B cell (primary cell): ENCODE measurements around the gene MFSD12. TPM values are rescaled to one million over a fixed set of nuclear protein-coding genes. Genes with fewer than 3 reads are reported as not detected.

Experiments used
- ATAC-seq: fragments of 200-7000 bp; cut with Tn5 transposase; one replicate; pipeline ENCODE4 v1.10.0; 2021; ENCODE audit warnings: low read depth, mild to moderate bottlenecking, moderate number of reproducible peaks, moderate library complexity
- CTCF ChIA-PET: fragments of 350-600 bp; sonication (Branson Sonifier 250); formaldehyde crosslinking; loops from one replicate; lab custom pipeline; 2021; ENCODE audit warnings: antibody characterized with exemption, inconsistent platforms; lab: Charles Lee
- POLR2A ChIA-PET: fragments of 350-600 bp; sonication (Branson Sonifier 250); formaldehyde crosslinking; loops from one replicate; lab custom pipeline; 2021; ENCODE audit warnings: antibody characterized with exemption; lab: Charles Lee
- DNase-seq: peaks from one replicate; pipeline ENCODE4 v3.0.0; 2013
- H2AFZ ChIP-seq: 2 replicates; pipeline ENCODE4 v1.6.1; 2012; ENCODE audit warnings: mild to moderate bottlenecking, low read depth, low read length; ENCODE audit not compliant: insufficient read depth, poor library complexity, severe bottlenecking
- H3K27ac ChIP-seq, 2 donors: 1 replicate in 1 of 2; 2 replicates in 1 of 2; pipeline ENCODE4 v1.5.1; 2012 to 2013; ENCODE audit warnings: low read length in 2 of 2, mild to moderate bottlenecking in 2 of 2, moderate library complexity in 1 of 2
- H3K27me3 ChIP-seq, 4 experiments: fragments of 200-600 bp in 1 of 4; sonication (generic) in 1 of 4; replicated peaks in 1 of 4; 1 replicate in 2 of 4; 2 replicates in 2 of 4; pipeline versions ENCODE4 v1.6.1 to v1.7.0; 2013 to 2016; ENCODE audit warnings: low read length in 3 of 4, mild to moderate bottlenecking in 2 of 4, mixed read lengths in 1 of 4, moderate library complexity in 1 of 4; ENCODE audit not compliant: insufficient read depth in 4 of 4, control insufficient read depth in 3 of 4; ENCODE audit errors: control extremely low read depth in 1 of 4
- H3K36me3 ChIP-seq, 2 experiments: replicated peaks in 1 of 2; 1 replicate in 1 of 2; 2 replicates in 1 of 2; pipeline versions ENCODE4 v1.6.1 to v1.7.1; 2013; ENCODE audit warnings: low read length in 1 of 2; ENCODE audit not compliant: insufficient read depth in 2 of 2, control insufficient read depth in 1 of 2; ENCODE audit errors: control extremely low read depth in 1 of 2, extremely low read depth in 1 of 2
- H3K4me1 ChIP-seq, 2 donors: fragments of 200-600 bp in 1 of 2; sonication (generic) in 1 of 2; 1 replicate in 1 of 2; 2 replicates in 1 of 2; pipeline versions ENCODE4 v1.5.1 to v1.6.1; 2013 to 2017; ENCODE audit warnings: low read length in 2 of 2; ENCODE audit not compliant: control insufficient read depth in 2 of 2, insufficient read depth in 2 of 2
- H3K4me2 ChIP-seq: replicated peaks from 2 replicates; pipeline ENCODE3; 2012; ENCODE audit warnings: mild to moderate bottlenecking, low read depth, low read length; ENCODE audit not compliant: poor library complexity, severe bottlenecking
- H3K4me3 ChIP-seq, 5 experiments: fragments of 200-600 bp in 1 of 5; sonication (generic) in 1 of 5; 1 replicate in 3 of 5; 2 replicates in 2 of 5; pipeline versions ENCODE4 v1.5.1 to v1.7.0; 2011 to 2016; ENCODE audit warnings: low read length in 4 of 5, mild to moderate bottlenecking in 4 of 5, low read depth in 2 of 5, control low read depth in 1 of 5, moderate library complexity in 1 of 5; ENCODE audit not compliant: insufficient read depth in 1 of 5; ENCODE audit errors: control extremely low read depth in 1 of 5, extremely low read depth in 1 of 5
- H3K79me2 ChIP-seq: fragments of 200-600 bp; sonication (generic); one replicate; pipeline ENCODE4 v1.6.0; 2016; ENCODE audit warnings: low read length; ENCODE audit not compliant: control insufficient read depth, insufficient read depth
- H3K9ac ChIP-seq: fragments of 200-600 bp; sonication (generic); 2 replicates; pipeline ENCODE4 v1.6.1; 2017; ENCODE audit warnings: mild to moderate bottlenecking, low read length, moderate library complexity
- H3K9me3 ChIP-seq, 3 donors: one replicate each; pipeline versions ENCODE4 v1.6.1 to v1.7.1; 2013; ENCODE audit warnings: low read length in 2 of 3; ENCODE audit not compliant: control insufficient read depth in 2 of 3, insufficient read depth in 1 of 3; ENCODE audit errors: control extremely low read depth in 1 of 3
- H4K20me1 ChIP-seq: 2 replicates; pipeline ENCODE4 v1.6.0; 2012; ENCODE audit warnings: mild to moderate bottlenecking, low read length; ENCODE audit not compliant: insufficient read depth, control insufficient read depth, poor library complexity, severe bottlenecking
- H3K27ac Mint-ChIP-seq: one replicate; pipeline ENCODE4 v1.8.0; 2021; ENCODE audit warnings: mixed read lengths
- H3K27me3 Mint-ChIP-seq: one replicate; pipeline ENCODE4 v1.8.0; 2021; ENCODE audit warnings: mixed read lengths
- H3K4me1 Mint-ChIP-seq: one replicate; pipeline ENCODE4 v1.8.0; 2021; ENCODE audit warnings: mixed read lengths
- H3K4me3 Mint-ChIP-seq: one replicate; pipeline ENCODE4 v1.8.0; 2021; ENCODE audit warnings: mixed read lengths
- H3K9me3 Mint-ChIP-seq: one replicate; pipeline ENCODE4 v1.8.0; 2022; ENCODE audit warnings: mixed read lengths; ENCODE audit not compliant: insufficient read depth
- EZH2 ChIP-seq: IDR thresholded peaks from 2 replicates; pipeline ENCODE4 v1.6.1; 2012; ENCODE audit warnings: borderline replicate concordance, low read depth, mild to moderate bottlenecking, moderate library complexity, low read length; ENCODE audit not compliant: insufficient read depth, poor library complexity, severe bottlenecking
- WGBS: methylation state at CpG from one replicate; pipeline ENCODE4 v1.1.5; 2013; ENCODE audit warnings: missing lambda C conversion rate; ENCODE audit not compliant: insufficient coverage; 5-methylcytosine and 5-hydroxymethylcytosine counted together
- intact Hi-C: fragments of 100-400 bp; cut with micrococcal nuclease; formaldehyde crosslinking; loops from one replicate; pipeline ENCODE4 v1.10.0; 2022
- polyA plus RNA-seq: library from polyadenylated mRNA; depleted of rRNA; stranded (reverse); fragments of >200 nt; gene quantifications from 2 replicates; pipeline ENCODE4 v1.2.3, GENCODE V29; 2012
- total RNA-seq, 2 donors: library from RNA; stranded (reverse); fragments of 120-200 nt in 1 of 2; gene quantifications; 1 replicate in 1 of 2; 2 replicates in 1 of 2; pipeline versions ENCODE4 v1.2.3 to v1.2.4, GENCODE V29; 2013 to 2022
- TF ChIP-seq, protein P1 (sequence below): fragments of 200-600 bp; IDR thresholded peaks from one replicate; pipeline ENCODE4 v1.8.0; 2022; ENCODE audit warnings: antibody characterized with exemption, mild to moderate bottlenecking

The MFSD12 gene
- total and polyA plus RNA-seq, 2 donors (not counting 1 experiment from before 2014, with no cell fraction given) = 100 to 154 TPM

DNA sequence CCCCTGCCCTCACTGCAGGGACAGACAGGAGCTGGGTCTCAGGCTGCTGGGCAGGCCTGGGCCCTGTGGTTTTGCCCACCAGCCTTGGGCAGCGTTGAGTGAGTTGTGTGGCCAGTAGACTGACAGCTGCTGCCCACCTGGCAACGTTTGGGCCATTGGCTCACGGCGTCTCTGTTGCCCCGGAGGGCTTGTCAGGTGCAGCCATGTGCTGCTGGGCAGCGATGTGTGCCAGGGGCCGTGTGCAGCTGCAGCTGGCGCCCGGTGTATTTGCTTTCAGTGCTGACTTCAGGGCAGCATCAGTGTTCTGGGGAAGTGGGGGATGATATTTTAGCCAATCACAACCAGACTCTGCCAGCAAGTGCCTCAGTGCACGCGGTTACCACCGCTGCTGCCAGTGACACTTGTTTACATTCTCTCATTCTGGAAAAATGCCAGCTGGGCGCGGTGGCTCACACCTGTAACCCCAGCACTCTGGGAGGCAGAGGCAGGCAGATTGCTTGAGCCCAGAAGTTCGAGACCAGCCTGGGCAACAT is 40.6 kb downstream of the MFSD12 start:
- ATAC-seq (peak; percentile 85), DNase-seq (peak; percentile 78)
- peaks cover 98% of the 10 kb centered on the region for H3K79me2 ChIP-seq
- intact Hi-C loops = loop anchor here (5.0 kb wide), 1 partner anchor 36 kb away; no protein-coding TSS in a partner anchor
- Mint-ChIP-seq H3K27me3 (no peaks in the 10 kb centered on the region), H3K9me3 (no peaks in the 10 kb centered on the region), H3K4me3 (peak overlapping the region; percentile 2), H3K27ac (peak overlapping the region; percentile 83), H3K4me1 (peaks cover 50% of the 10 kb centered on the region)
- peak overlapping the region; percentile 58 to 72 for H3K27ac ChIP-seq
- POLR2A ChIA-PET = interaction anchor here (0.9 kb wide), 1 partner anchor 13 kb away, joined by 3 read pairs; no protein-coding TSS in a partner anchor
- no peak overlapping the region for H3K4me3 ChIP-seq
- no peak for TF ChIP-seq EZH2
- 10% methylated on average over 14 of the region's 15 CpGs for WGBS
- peaks cover 97% of the 10 kb centered on the region for H4K20me1 ChIP-seq
- CTCF ChIA-PET = interaction anchor here (1.2 to 1.6 kb wide), 2 partner anchors 28 to 31 kb away, joined by 3 read pairs; no protein-coding TSS in a partner anchor
- H2AFZ ChIP-seq = no peak overlapping the region
- peaks cover 0 to 5% (median 0%) of the 10 kb centered on the region in 3 donors for H3K9me3 ChIP-seq
- H3K4me1 ChIP-seq = peaks cover 10 to 31% of the 10 kb centered on the region in 2 donors
- H3K4me2 ChIP-seq = peak overlapping the region; percentile 61
- no peaks in the 10 kb centered on the region for H3K27me3 ChIP-seq
- no peak overlapping the region for H3K9ac ChIP-seq
- H3K36me3 ChIP-seq = peaks cover 0 to 31% of the 10 kb centered on the region in 2 experiments

DNA sequence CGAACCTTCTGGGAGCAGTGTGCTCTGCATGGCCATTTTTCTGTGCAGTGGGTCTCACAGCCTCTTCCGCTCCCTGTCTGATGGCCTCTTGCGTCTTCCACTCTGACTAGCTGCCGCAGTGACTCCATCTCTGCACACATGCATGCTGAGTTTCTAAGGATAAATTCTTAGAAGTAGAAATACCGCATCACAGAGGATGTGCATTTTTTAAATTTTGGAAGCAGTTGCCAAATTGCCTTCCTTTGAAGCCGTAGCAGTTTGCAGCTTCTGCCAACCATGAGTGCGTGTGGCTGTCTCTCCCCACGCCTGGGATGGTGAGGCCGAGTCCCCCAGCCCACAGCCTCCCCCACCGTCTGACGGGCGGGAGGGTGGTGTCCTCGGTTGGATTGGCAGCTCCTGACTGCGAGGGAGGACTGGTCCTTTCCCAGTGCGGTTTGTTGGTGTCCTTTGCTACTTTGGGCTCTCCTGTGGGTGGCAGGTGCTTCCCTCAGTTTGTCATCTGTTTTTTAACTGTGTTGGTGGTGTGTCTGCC is 41.4 kb downstream of the MFSD12 start:
- H3K9ac ChIP-seq = no peak overlapping the region
- ChIA-PET CTCF (interaction anchor here (1.6 kb wide), 1 partner anchor 30 kb away, joined by 3 read pairs; no protein-coding TSS in a partner anchor), POLR2A (no interaction called here)
- peaks cover 0 to 36% of the 10 kb centered on the region in 2 experiments for H3K36me3 ChIP-seq
- H3K79me2 ChIP-seq = peaks cover 98% of the 10 kb centered on the region
- DNase-seq = no peak
- TF ChIP-seq EZH2 = no peak
- TF ChIP-seq, protein P1, sequence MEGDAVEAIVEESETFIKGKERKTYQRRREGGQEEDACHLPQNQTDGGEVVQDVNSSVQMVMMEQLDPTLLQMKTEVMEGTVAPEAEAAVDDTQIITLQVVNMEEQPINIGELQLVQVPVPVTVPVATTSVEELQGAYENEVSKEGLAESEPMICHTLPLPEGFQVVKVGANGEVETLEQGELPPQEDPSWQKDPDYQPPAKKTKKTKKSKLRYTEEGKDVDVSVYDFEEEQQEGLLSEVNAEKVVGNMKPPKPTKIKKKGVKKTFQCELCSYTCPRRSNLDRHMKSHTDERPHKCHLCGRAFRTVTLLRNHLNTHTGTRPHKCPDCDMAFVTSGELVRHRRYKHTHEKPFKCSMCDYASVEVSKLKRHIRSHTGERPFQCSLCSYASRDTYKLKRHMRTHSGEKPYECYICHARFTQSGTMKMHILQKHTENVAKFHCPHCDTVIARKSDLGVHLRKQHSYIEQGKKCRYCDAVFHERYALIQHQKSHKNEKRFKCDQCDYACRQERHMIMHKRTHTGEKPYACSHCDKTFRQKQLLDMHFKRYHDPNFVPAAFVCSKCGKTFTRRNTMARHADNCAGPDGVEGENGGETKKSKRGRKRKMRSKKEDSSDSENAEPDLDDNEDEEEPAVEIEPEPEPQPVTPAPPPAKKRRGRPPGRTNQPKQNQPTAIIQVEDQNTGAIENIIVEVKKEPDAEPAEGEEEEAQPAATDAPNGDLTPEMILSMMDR = no peak
- H3K27ac Mint-ChIP-seq = peak overlapping the region; percentile 26
- H3K9me3 ChIP-seq = peaks cover 0 to 5% (median 0%) of the 10 kb centered on the region in 3 donors
- no peak for ATAC-seq
- H3K4me1 Mint-ChIP-seq = peaks cover 48% of the 10 kb centered on the region
- peaks cover 97% of the 10 kb centered on the region for H4K20me1 ChIP-seq
- H2AFZ ChIP-seq = no peak overlapping the region
- WGBS = 79% methylated on average over 12 of the region's 15 CpGs
- H3K27me3 Mint-ChIP-seq = no peaks in the 10 kb centered on the region
- intact Hi-C loops = loop anchor here (5.0 kb wide), 1 partner anchor 36 kb away; no protein-coding TSS in a partner anchor
- no peak overlapping the region for H3K4me3 ChIP-seq
- no peak overlapping the region for H3K4me3 Mint-ChIP-seq
- no peaks in the 10 kb centered on the region for H3K9me3 Mint-ChIP-seq
- no peaks in the 10 kb centered on the region for H3K27me3 ChIP-seq
- peaks cover 10 to 31% of the 10 kb centered on the region in 2 donors for H3K4me1 ChIP-seq
- peak overlapping the region; percentile 61 for H3K4me2 ChIP-seq
- peak overlapping the region in 1 of 2 donors; percentile 72 for H3K27ac ChIP-seq
